GM12892 (cell line): ENCODE data around the gene PPM1E.

ENCODE experiments used
- POLR2A ChIP-seq: IDR thresholded peaks from 2 replicates; pipeline ENCODE4 v1.6.1; 2011; ENCODE audit warnings: low read depth, low read length, control low read depth
- POLR2AphosphoS5 ChIP-seq: IDR thresholded peaks from 2 replicates; pipeline ENCODE4 v1.6.1; 2011; ENCODE audit warnings: low read depth, low read length, control low read depth
- TAF1 ChIP-seq: IDR thresholded peaks from 2 replicates; pipeline ENCODE4 v1.6.1; 2011; ENCODE audit warnings: low read depth, mild to moderate bottlenecking, control low read depth, low read length, borderline replicate concordance

DNA sequence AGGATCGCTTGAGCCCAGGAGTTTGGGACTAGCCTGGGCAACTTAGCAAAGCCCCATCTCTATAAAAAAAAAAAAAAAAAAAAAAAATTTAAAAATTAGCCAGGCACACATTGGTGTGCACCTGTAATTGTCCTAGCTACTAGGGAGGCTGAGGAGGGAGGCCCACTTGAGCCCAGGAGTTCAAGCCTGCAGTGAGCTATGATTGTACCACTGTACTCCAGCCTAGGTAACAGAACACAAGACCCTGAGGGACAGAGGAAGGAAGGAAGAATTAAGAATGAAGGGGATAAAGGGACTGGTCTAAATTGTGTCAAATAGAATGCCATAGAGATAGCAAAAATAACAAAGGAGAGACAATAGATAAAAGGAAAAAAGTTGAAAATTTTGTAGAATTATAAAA is 248.2 kb downstream of the PPM1E start:
- TF ChIP-seq POLR2A (no peak), POLR2AphosphoS5 (no peak), TAF1 (no peak)
